ENCODE results near the gene RAP2A.

Gene RAP2A

GRCh38 chr13:97460853-97461252 is 26.9 kb downstream of the RAP2A start:
- TF ChIP-seq CTCF (IDR thresholded peaks at IDR 0.05): no peak
- DNase-seq (ENCODE audit: low spot score): no peak
- Histone ChIP-seq H3K4me3 (peak overlapping the region; percentile 44), H3K27ac (no peak overlapping the region)

- H3K27ac ChIP-seq: no peak overlapping the region
- no peak for TF ChIP-seq CTCF (IDR thresholded peaks at IDR 0.05)
- no peak for DNase-seq (ENCODE audit: low spot score)
Measured at GRCh38 chr13:97464561-97464960, 30.6 kb downstream of the RAP2A start.

GRCh38 chr13:97466722-97467121 is 32.8 kb downstream of the RAP2A start:
- DNase-seq (ENCODE audit: low spot score): no peak
- Histone ChIP-seq H3K27ac (no peak overlapping the region), H3K4me3 (no peak overlapping the region)
- TF ChIP-seq CTCF (IDR thresholded peaks at IDR 0.05): no peak

More at GRCh38 chr13:97464561-97464960, 30.6 kb downstream of the RAP2A start:
- no peak overlapping the region for H3K4me3 ChIP-seq

- H3K4me3 ChIP-seq: no peak overlapping the region
- no peak for DNase-seq (ENCODE audit: low spot score)
- TF ChIP-seq CTCF (IDR thresholded peaks at IDR 0.05): no peak
- no peak overlapping the region for H3K27ac ChIP-seq
Measured at GRCh38 chr13:97468331-97468730, 34.4 kb downstream of the RAP2A start.

GRCh38 chr13:97471711-97472110 is 37.7 kb downstream of the RAP2A start:
- H3K27ac ChIP-seq: no peak overlapping the region
- H3K4me3 ChIP-seq: no peak overlapping the region
- DNase-seq (ENCODE audit: low spot score): no peak
- TF ChIP-seq CTCF (IDR thresholded peaks at IDR 0.05): no peak

- DNase-seq (ENCODE audit: low spot score): no peak
- Histone ChIP-seq H3K4me3 (no peak overlapping the region), H3K27ac (peak overlapping the region in 1 of 2 donors; percentile 10)
- no peak for TF ChIP-seq CTCF (IDR thresholded peaks at IDR 0.05)
Measured at GRCh38 chr13:97474349-97474980, 40.5 kb downstream of the RAP2A start.

GRCh38 chr13:97475011-97475410 is 41.0 kb downstream of the RAP2A start:
- H3K27ac ChIP-seq: peak overlapping the region in 1 of 2 donors; percentile 10
- TF ChIP-seq CTCF (IDR thresholded peaks at IDR 0.05): no peak
- no peak for DNase-seq (ENCODE audit: low spot score)
- no peak overlapping the region for H3K4me3 ChIP-seq

Measured in coronary artery (tissue), 2 donors.